GM10248 (cell line): ENCODE data around the gene NGFR.

Experiments used
- CTCF ChIA-PET: fragments of 300-600 bp; sonication (Branson Sonifier 250); formaldehyde crosslinking; extraction: SDS; loops from one replicate; lab custom pipeline; 2021; ENCODE audit warnings: antibody characterized with exemption; lab: Yijun Ruan, JAX
- POLR2A ChIA-PET: fragments of 350-650 bp; sonication (Branson Sonifier 250); formaldehyde crosslinking; extraction: SDS; loops from one replicate; lab custom pipeline; 2020; ENCODE audit warnings: antibody characterized with exemption; lab: Yijun Ruan, JAX
- DNase-seq: peaks from one replicate; pipeline ENCODE4 v3.0.0; 2012; ENCODE audit errors: extremely low spot score
- TF ChIP-seq, protein P1 (sequence below): IDR thresholded peaks from 2 replicates; pipeline ENCODE4 v1.5.1; 2012; ENCODE audit warnings: mild to moderate bottlenecking, low read depth; ENCODE audit errors: extremely low read depth, missing control alignments, control extremely low read depth

Gene NGFR

GRCh38 chr17:49452201-49452600, 42.9 kb upstream of the NGFR start:
- ChIA-PET POLR2A (no interaction called here), CTCF (interaction anchor here (2.5 kb wide), 1 partner anchor 105 kb away, joined by 6 read pairs; no protein-coding TSS in a partner anchor)
- TF ChIP-seq, protein P1, sequence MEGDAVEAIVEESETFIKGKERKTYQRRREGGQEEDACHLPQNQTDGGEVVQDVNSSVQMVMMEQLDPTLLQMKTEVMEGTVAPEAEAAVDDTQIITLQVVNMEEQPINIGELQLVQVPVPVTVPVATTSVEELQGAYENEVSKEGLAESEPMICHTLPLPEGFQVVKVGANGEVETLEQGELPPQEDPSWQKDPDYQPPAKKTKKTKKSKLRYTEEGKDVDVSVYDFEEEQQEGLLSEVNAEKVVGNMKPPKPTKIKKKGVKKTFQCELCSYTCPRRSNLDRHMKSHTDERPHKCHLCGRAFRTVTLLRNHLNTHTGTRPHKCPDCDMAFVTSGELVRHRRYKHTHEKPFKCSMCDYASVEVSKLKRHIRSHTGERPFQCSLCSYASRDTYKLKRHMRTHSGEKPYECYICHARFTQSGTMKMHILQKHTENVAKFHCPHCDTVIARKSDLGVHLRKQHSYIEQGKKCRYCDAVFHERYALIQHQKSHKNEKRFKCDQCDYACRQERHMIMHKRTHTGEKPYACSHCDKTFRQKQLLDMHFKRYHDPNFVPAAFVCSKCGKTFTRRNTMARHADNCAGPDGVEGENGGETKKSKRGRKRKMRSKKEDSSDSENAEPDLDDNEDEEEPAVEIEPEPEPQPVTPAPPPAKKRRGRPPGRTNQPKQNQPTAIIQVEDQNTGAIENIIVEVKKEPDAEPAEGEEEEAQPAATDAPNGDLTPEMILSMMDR, result no peak
- DNase-seq, result no peak

DNA sequence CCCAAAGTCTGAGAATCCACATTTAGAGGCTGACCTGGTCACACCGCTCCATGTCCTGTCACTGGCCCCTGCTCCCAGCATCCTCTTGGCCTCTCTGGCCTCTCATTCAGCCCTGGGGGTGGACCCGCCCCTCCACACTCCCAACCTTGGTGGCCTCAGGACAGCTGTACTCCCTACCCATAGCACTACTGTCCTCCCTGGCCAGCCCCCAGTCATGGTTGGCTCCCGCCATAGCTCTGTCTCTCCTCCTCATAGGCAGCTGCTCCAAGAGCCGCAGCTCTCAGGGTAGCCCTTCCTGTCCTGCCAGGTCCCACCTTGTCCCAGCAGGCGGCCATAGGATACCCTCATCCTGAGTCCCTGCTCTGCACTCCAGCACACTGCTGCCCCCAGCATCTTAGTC, 42.4 kb upstream of the NGFR start:
- DNase-seq, result no peak
- ChIA-PET POLR2A (no interaction called here), CTCF (interaction anchor here (1.0 to 2.5 kb wide), 2 partner anchors 103 to 104 kb away, joined by 3 to 6 read pairs; no protein-coding TSS in a partner anchor)
- TF ChIP-seq, protein P1, result no peak

GRCh38 chr17:49454050-49454449, 41.0 kb upstream of the NGFR start:
- CTCF ChIA-PET, result interaction anchor here (1.2 to 2.5 kb wide), 3 partner anchors 18 to 103 kb away, joined by 5 to 7 read pairs (median 6); no protein-coding TSS in a partner anchor
- DNase-seq, result no peak
- TF ChIP-seq, protein P1, result no peak
- POLR2A ChIA-PET, result no interaction called here

DNA sequence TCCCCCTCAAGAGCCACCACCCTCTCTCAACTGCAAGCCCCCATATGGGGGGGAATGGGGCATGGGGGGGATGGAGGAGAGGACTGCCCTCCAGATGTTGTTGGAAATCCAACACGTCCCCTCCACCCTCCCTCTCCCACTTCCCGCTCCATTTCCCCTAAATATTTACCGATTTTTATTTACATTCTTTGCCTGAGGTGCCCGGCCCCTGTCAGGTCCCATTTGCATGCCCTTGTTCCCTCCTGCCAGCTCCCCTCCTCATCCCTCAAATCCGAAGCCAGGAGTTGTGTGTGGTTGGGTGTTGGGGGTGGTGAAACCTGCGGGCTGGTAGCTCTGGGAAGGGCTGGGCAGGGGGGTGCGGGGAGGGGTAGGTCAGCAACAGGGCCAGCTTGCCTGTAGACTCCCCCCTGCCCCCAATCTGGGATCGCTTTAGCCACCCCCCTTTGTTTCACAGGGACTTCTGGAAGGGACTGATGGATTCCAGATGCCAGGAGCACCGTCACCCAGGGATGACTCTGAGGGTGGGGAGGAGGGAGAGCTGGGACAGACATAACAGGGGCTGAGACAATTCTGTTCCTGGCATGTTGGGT, 39.7 kb upstream of the NGFR start:
- DNase-seq, result no peak
- TF ChIP-seq, protein P1, result no peak
- POLR2A ChIA-PET, result no interaction called here
- CTCF ChIA-PET, result interaction anchor here (1.2 to 2.1 kb wide), 3 partner anchors 9 to 101 kb away, joined by 5 to 7 read pairs (median 6); no protein-coding TSS in a partner anchor

GRCh38 chr17:49456183-49456965, 38.7 kb upstream of the NGFR start:
- ChIA-PET POLR2A (no interaction called here), CTCF (interaction anchor here (0.8 to 2.1 kb wide), 5 partner anchors 10 to 638 kb away, joined by 3 to 7 read pairs (median 6); no protein-coding TSS in a partner anchor)
- no peak for DNase-seq
- TF ChIP-seq, protein P1, result no peak
